GM12891 (cell line): ENCODE results near the gene SCN8A.

Experiments used
- POLR2A ChIP-seq: IDR thresholded peaks from 2 replicates; pipeline ENCODE4 v1.6.1; 2011; ENCODE audit warnings: low read depth, low read length, control low read depth
- SPI1 ChIP-seq: IDR thresholded peaks from 2 replicates; pipeline ENCODE4 v1.6.1; 2011; ENCODE audit warnings: low read depth, low read length, control low read depth

DNA sequence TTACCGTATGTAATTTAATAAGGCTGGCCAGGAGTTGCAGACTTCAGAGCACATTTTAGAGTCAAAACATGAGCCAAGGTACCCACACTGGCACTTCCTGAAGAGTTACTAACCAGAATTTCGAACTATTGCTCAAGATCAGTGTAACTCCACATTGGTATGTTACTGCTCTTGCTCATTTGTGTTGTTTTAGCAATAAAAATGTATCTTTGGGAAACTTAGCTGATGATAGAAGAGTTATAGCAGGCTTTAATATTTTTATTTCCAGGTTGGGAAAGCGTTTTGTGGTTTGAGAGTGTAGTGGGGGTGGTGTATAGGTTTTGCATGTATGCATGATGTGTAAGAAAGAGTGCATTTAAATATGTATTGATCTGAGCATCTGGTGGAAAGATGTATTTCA is 96.6 kb downstream of the SCN8A start:
- TF ChIP-seq POLR2A (no peak), SPI1 (no peak)
